ENCODE measurements around the gene TWF2. TPM values are rescaled to one million over a fixed set of nuclear protein-coding genes. Genes with fewer than 3 reads are reported as not detected.
A peak's percentile ranks its signal among the peaks of the same experiment; 100 is the strongest.

TWF2 gene
- total and polyA plus RNA-seq, 2 of the 13 experiments (the other 11 are each of a cell fraction or from before 2014, with no cell fraction given): 45.5 to 108 TPM

GRCh38 chr3:52245322-52246263, 6.6 kb upstream of the TWF2 start, which contains the start of gene PPM1M (continued):
- TF ChIP-seq ZBTB49 (CRISPR knock-in tag; IDR thresholded peaks at IDR 0.05; ENCODE audit: borderline replicate concordance) (no peak), MXD3 (CRISPR knock-in tag; IDR thresholded peaks at IDR 0.05) (0 out of 2 replicates have a peak, but pooled peaks have one; percentile 62), CC2D1A (CRISPR knock-in tag; IDR thresholded peaks at IDR 0.05) (no peak), ZBTB20 (CRISPR knock-in tag; IDR thresholded peaks at IDR 0.05; ENCODE audit: borderline replicate concordance, low read depth) (no peak), RXRB (CRISPR knock-in tag; IDR thresholded peaks at IDR 0.05; ENCODE audit: borderline replicate concordance) (no peak), BATF2 (CRISPR knock-in tag; IDR thresholded peaks at IDR 0.05) (peak; percentile 62; the same call in 1 of the 2 replicates), TFDP1 (CRISPR knock-in tag; IDR thresholded peaks at IDR 0.05; ENCODE audit: borderline replicate concordance) (peak; percentile 77; the same call in 1 of the 2 replicates), PLSCR1 (CRISPR knock-in tag; IDR thresholded peaks at IDR 0.05; ENCODE audit: borderline replicate concordance) (no peak), MEIS2 (CRISPR knock-in tag; IDR thresholded peaks at IDR 0.05) (peak; percentile 90; the same call in 1 of the 2 replicates), IRF9 (CRISPR knock-in tag; IDR thresholded peaks at IDR 0.05; ENCODE audit: borderline replicate concordance) (0 out of 2 replicates have a peak, but pooled peaks have one; percentile 32), PTBP1 (IDR thresholded peaks at IDR 0.05; ENCODE audit: low read depth, low read length, poor library complexity, severe bottlenecking) (no peak), ZFYVE20 (CRISPR knock-in tag; IDR thresholded peaks at IDR 0.05; ENCODE audit: borderline replicate concordance, low read depth) (peak; percentile 84; the same call in 1 of the 2 replicates), SIN3A (IDR thresholded peaks at IDR 0.05; ENCODE audit: borderline replicate concordance, low read depth, low read length) (0 out of 2 replicates have a peak, but pooled peaks have one; percentile 28), ZNF761 (CRISPR knock-in tag; conservative IDR thresholded peaks at IDR 0.05) (peak; percentile 76), HNRNPH1 (optimal IDR thresholded peaks at IDR 0.05; ENCODE audit: low read depth, low read length) (no peak), MYC (CRISPR knock-in tag; IDR thresholded peaks at IDR 0.05; ENCODE audit: borderline replicate concordance) (peak; percentile 62), LBX2 (CRISPR knock-in tag; IDR thresholded peaks at IDR 0.05; ENCODE audit: borderline replicate concordance) (peak; percentile 96; the same call in 1 of the 2 replicates), ZFX (CRISPR knock-in tag; IDR thresholded peaks at IDR 0.05; ENCODE audit: low read depth) (peak; percentile 76)
